Mucosa of rectum (tissue), 2 donors: ENCODE results near the gene WNT2.

Experiments
- H3K27ac ChIP-seq, 2 donors: one replicate each; pipeline ENCODE4 v1.7.0; 2013; ENCODE audit warnings: inconsistent platforms in 2 of 2, low read depth in 2 of 2, low read length in 2 of 2
- H3K27me3 ChIP-seq, 2 donors: one replicate each; pipeline ENCODE4 v1.7.0; 2013; ENCODE audit warnings: low read length in 2 of 2; ENCODE audit not compliant: control insufficient read depth in 2 of 2, insufficient read depth in 2 of 2
- H3K36me3 ChIP-seq, 2 donors: one replicate each; pipeline ENCODE4 v1.7.0; 2013; ENCODE audit warnings: low read length in 2 of 2; ENCODE audit not compliant: control insufficient read depth in 2 of 2, insufficient read depth in 2 of 2
- H3K4me1 ChIP-seq, 2 donors: one replicate each; pipeline ENCODE4 v1.7.0; 2013; ENCODE audit warnings: low read length in 2 of 2, mild to moderate bottlenecking in 1 of 2; ENCODE audit not compliant: control insufficient read depth in 2 of 2, insufficient read depth in 2 of 2
- H3K4me3 ChIP-seq, 2 donors: one replicate each; pipeline ENCODE4 v1.7.0; 2013; ENCODE audit warnings: low read length in 2 of 2
- H3K9ac ChIP-seq, 2 donors: one replicate each; pipeline ENCODE4 v1.7.0; 2013; ENCODE audit warnings: low read length in 2 of 2, low read depth in 1 of 2, mild to moderate bottlenecking in 1 of 2
- H3K9me3 ChIP-seq, 2 donors: one replicate each; pipeline ENCODE4 v1.7.0; 2013; ENCODE audit warnings: low read length in 2 of 2; ENCODE audit not compliant: control insufficient read depth in 2 of 2
- donor health status: healthy.
- donor health status: Normal muscosa, but diverticular disease.

Gene WNT2

GRCh38 chr7:117269886-117270285 is 53.0 kb downstream of the WNT2 start:
- Histone ChIP-seq H3K4me1 (no peaks in the 10 kb centered on the region), H3K36me3 (no peaks in the 10 kb centered on the region), H3K27ac (no peak overlapping the region), H3K4me3 (no peak overlapping the region), H3K9me3 (no peaks in the 10 kb centered on the region), H3K9ac (no peak overlapping the region), H3K27me3 (no peaks in the 10 kb centered on the region)

GRCh38 chr7:117269417-117269816 is 53.4 kb downstream of the WNT2 start:
- no peak overlapping the region for H3K9ac ChIP-seq
- H3K9me3 ChIP-seq: no peaks in the 10 kb centered on the region
- H3K4me3 ChIP-seq: no peak overlapping the region
- H3K27ac ChIP-seq: no peak overlapping the region
- H3K4me1 ChIP-seq: no peaks in the 10 kb centered on the region
- no peaks in the 10 kb centered on the region for H3K36me3 ChIP-seq
- no peaks in the 10 kb centered on the region for H3K27me3 ChIP-seq

GRCh38 chr7:117264716-117265115 is 58.1 kb downstream of the WNT2 start:
- Histone ChIP-seq H3K36me3 (no peaks in the 10 kb centered on the region), H3K27ac (no peak overlapping the region), H3K4me1 (no peaks in the 10 kb centered on the region), H3K9ac (no peak overlapping the region), H3K27me3 (peaks cover 0 to 3% of the 10 kb centered on the region in 2 donors), H3K4me3 (no peak overlapping the region), H3K9me3 (no peaks in the 10 kb centered on the region)

- Histone ChIP-seq H3K36me3 (no peaks in the 10 kb centered on the region), H3K27ac (no peak overlapping the region), H3K9me3 (no peaks in the 10 kb centered on the region), H3K9ac (no peak overlapping the region), H3K4me1 (no peaks in the 10 kb centered on the region), H3K4me3 (no peak overlapping the region), H3K27me3 (peaks cover 0 to 3% of the 10 kb centered on the region in 2 donors)
Observed at GRCh38 chr7:117262546-117262945, 60.3 kb downstream of the WNT2 start.

- no peak overlapping the region for H3K9ac ChIP-seq
- H3K4me3 ChIP-seq: no peak overlapping the region
- H3K4me1 ChIP-seq: no peaks in the 10 kb centered on the region
- no peaks in the 10 kb centered on the region for H3K36me3 ChIP-seq
- no peaks in the 10 kb centered on the region for H3K9me3 ChIP-seq
- peaks cover 0 to 3% of the 10 kb centered on the region in 2 donors for H3K27me3 ChIP-seq
- no peak overlapping the region for H3K27ac ChIP-seq
Observed at GRCh38 chr7:117259615-117260014, 63.2 kb downstream of the WNT2 start.

- Histone ChIP-seq H3K9me3 (no peaks in the 10 kb centered on the region), H3K36me3 (no peaks in the 10 kb centered on the region), H3K4me1 (no peaks in the 10 kb centered on the region), H3K9ac (no peak overlapping the region), H3K27ac (no peak overlapping the region), H3K27me3 (no peaks in the 10 kb centered on the region), H3K4me3 (no peak overlapping the region)
Observed at GRCh38 chr7:117251687-117252086, 71.2 kb downstream of the WNT2 start.

GRCh38 chr7:117250801-117251200 is 72.1 kb downstream of the WNT2 start:
- Histone ChIP-seq H3K4me1 (no peaks in the 10 kb centered on the region), H3K36me3 (no peaks in the 10 kb centered on the region), H3K27ac (no peak overlapping the region)

GRCh38 chr7:117250245-117250644 is 72.6 kb downstream of the WNT2 start:
- Histone ChIP-seq H3K4me3 (no peak overlapping the region), H3K9ac (no peak overlapping the region), H3K9me3 (no peaks in the 10 kb centered on the region), H3K36me3 (no peaks in the 10 kb centered on the region), H3K4me1 (no peaks in the 10 kb centered on the region), H3K27me3 (no peaks in the 10 kb centered on the region), H3K27ac (no peak overlapping the region)

More at GRCh38 chr7:117250801-117251200, 72.1 kb downstream of the WNT2 start:
- H3K27me3 ChIP-seq: no peaks in the 10 kb centered on the region
- no peak overlapping the region for H3K9ac ChIP-seq
- H3K4me3 ChIP-seq: no peak overlapping the region
- H3K9me3 ChIP-seq: no peaks in the 10 kb centered on the region

- Histone ChIP-seq H3K27me3 (no peaks in the 10 kb centered on the region), H3K27ac (no peak overlapping the region), H3K4me3 (no peak overlapping the region), H3K4me1 (no peaks in the 10 kb centered on the region), H3K9me3 (no peaks in the 10 kb centered on the region), H3K36me3 (no peaks in the 10 kb centered on the region), H3K9ac (no peak overlapping the region)
Observed at GRCh38 chr7:117249696-117250095, 73.2 kb downstream of the WNT2 start.

GRCh38 chr7:117248829-117249228 is 74.0 kb downstream of the WNT2 start:
- no peaks in the 10 kb centered on the region for H3K36me3 ChIP-seq
- H3K9ac ChIP-seq: no peak overlapping the region
- H3K27me3 ChIP-seq: no peaks in the 10 kb centered on the region
- H3K4me1 ChIP-seq: no peaks in the 10 kb centered on the region
- no peaks in the 10 kb centered on the region for H3K9me3 ChIP-seq
- H3K4me3 ChIP-seq: no peak overlapping the region
- no peak overlapping the region for H3K27ac ChIP-seq

- no peaks in the 10 kb centered on the region for H3K4me1 ChIP-seq
- H3K9ac ChIP-seq: no peak overlapping the region
- no peak overlapping the region for H3K27ac ChIP-seq
- no peaks in the 10 kb centered on the region for H3K9me3 ChIP-seq
- no peaks in the 10 kb centered on the region for H3K36me3 ChIP-seq
- no peak overlapping the region for H3K4me3 ChIP-seq
- H3K27me3 ChIP-seq: no peaks in the 10 kb centered on the region
Observed at GRCh38 chr7:117247809-117248208, 75.0 kb downstream of the WNT2 start.
